ENCODE data around the gene PGM2L1.
A peak's percentile ranks its signal among the peaks of the same experiment; 100 is the strongest.
"Not testable (repeated sequence)": the region's sequence is repeated elsewhere in the genome, so short reads cannot be mapped to it uniquely, and the experiment has no call there.

Gene PGM2L1

DNA sequence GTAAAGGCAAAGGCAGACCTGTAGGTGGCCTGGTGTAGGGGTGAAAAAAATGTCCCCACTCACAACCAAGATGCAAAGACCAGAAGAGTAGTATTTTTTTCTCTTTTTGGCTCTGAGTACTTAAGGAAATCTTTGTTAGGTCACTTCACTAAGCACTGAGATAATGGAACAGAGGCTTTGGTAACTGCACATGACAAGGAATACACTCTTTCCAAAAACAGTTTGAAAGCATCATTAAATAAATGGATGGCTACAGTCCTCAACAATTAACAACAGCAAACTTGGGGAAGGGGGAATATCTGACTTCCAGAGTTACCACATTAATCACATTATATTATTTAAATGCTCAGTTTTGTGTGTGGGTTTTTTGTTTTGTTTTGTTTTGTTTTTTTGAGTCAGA lies 26.9 kb upstream of the PGM2L1 start:
- Histone ChIP-seq H3K27me3 (ENCODE audit: control insufficient read depth, insufficient read depth, low read length) (no peaks in the 10 kb centered on the region), H3K4me1 (ENCODE audit: control insufficient read depth, insufficient read depth, low read length) (peaks cover 6% of the 10 kb centered on the region), H3K4me2 (ENCODE audit: low read length) (no peak overlapping the region), H3K4me3 (ENCODE audit: low read length) (no peak overlapping the region), H3K9ac (ENCODE audit: low read depth, low read length) (no peak overlapping the region), H3K36me3 (ENCODE audit: insufficient read depth, low read length) (no peaks in the 10 kb centered on the region), H3K9me3 (replicated peaks; ENCODE audit: low read length) (no peaks in the 10 kb centered on the region)

GRCh38 chr11:74418509-74418895 lies 20.3 kb upstream of the PGM2L1 start:
- Histone ChIP-seq H3K4me1 (ENCODE audit: control insufficient read depth, insufficient read depth, low read length) (peaks cover 23% of the 10 kb centered on the region), H3K9me3 (replicated peaks; ENCODE audit: low read length) (no peaks in the 10 kb centered on the region), H3K4me3 (ENCODE audit: low read length) (no peak overlapping the region), H3K4me2 (ENCODE audit: low read length) (peak overlapping the region; percentile 67), H3K9ac (ENCODE audit: low read depth, low read length) (peak overlapping the region; percentile 58), H3K36me3 (ENCODE audit: insufficient read depth, low read length) (no peaks in the 10 kb centered on the region), H3K27me3 (ENCODE audit: control insufficient read depth, insufficient read depth, low read length) (no peaks in the 10 kb centered on the region)

GRCh38 chr11:74417860-74418508 lies 19.8 kb upstream of the PGM2L1 start:
- no peak overlapping the region for H3K4me3 ChIP-seq (ENCODE audit: low read length)
- H3K9me3 ChIP-seq (replicated peaks; ENCODE audit: low read length) = no peaks in the 10 kb centered on the region
- H3K9ac ChIP-seq (ENCODE audit: low read depth, low read length) = no peak overlapping the region
- no peaks in the 10 kb centered on the region for H3K36me3 ChIP-seq (ENCODE audit: insufficient read depth, low read length)
- H3K4me1 ChIP-seq (ENCODE audit: control insufficient read depth, insufficient read depth, low read length) = peaks cover 23% of the 10 kb centered on the region
- peak overlapping the region; percentile 67 for H3K4me2 ChIP-seq (ENCODE audit: low read length)
- no peaks in the 10 kb centered on the region for H3K27me3 ChIP-seq (ENCODE audit: control insufficient read depth, insufficient read depth, low read length)

GRCh38 chr11:74417379-74417804 lies 19.2 kb upstream of the PGM2L1 start:
- no peaks in the 10 kb centered on the region for H3K27me3 ChIP-seq (ENCODE audit: control insufficient read depth, insufficient read depth, low read length)
- no peak overlapping the region for H3K4me3 ChIP-seq (ENCODE audit: low read length)
- peaks cover 23% of the 10 kb centered on the region for H3K4me1 ChIP-seq (ENCODE audit: control insufficient read depth, insufficient read depth, low read length)
- no peak overlapping the region for H3K4me2 ChIP-seq (ENCODE audit: low read length)
- H3K9ac ChIP-seq (ENCODE audit: low read depth, low read length) = no peak overlapping the region
- H3K36me3 ChIP-seq (ENCODE audit: insufficient read depth, low read length) = no peaks in the 10 kb centered on the region
- H3K9me3 ChIP-seq (replicated peaks; ENCODE audit: low read length) = no peaks in the 10 kb centered on the region

DNA sequence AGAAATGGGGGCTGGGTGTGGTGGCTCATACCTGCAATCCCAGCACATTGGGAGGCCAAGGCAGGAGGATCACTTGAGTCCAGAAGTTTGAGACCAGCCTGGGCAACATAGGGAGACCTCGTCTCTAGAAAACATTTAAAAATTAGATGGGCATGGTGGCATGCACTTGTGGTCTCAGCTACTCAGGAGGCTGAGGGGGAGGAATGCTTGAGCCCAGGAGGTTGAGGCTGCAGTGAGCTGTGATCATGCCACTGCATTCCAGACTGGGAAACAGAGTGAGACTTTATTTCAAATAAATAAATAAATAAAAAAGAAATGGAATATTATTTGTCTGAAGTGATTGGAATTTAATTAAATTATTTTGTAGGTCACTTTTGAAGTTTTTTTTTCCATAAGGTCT lies 18.7 kb upstream of the PGM2L1 start:
- H3K4me1 ChIP-seq (ENCODE audit: control insufficient read depth, insufficient read depth, low read length) = peaks cover 23% of the 10 kb centered on the region
- H3K27me3 ChIP-seq (ENCODE audit: control insufficient read depth, insufficient read depth, low read length); H3K4me3 ChIP-seq (ENCODE audit: low read length); H3K9ac ChIP-seq (ENCODE audit: low read depth, low read length); H3K9me3 ChIP-seq (replicated peaks; ENCODE audit: low read length); H3K4me2 ChIP-seq (ENCODE audit: low read length); H3K36me3 ChIP-seq (ENCODE audit: insufficient read depth, low read length): not testable (repeated sequence)

DNA sequence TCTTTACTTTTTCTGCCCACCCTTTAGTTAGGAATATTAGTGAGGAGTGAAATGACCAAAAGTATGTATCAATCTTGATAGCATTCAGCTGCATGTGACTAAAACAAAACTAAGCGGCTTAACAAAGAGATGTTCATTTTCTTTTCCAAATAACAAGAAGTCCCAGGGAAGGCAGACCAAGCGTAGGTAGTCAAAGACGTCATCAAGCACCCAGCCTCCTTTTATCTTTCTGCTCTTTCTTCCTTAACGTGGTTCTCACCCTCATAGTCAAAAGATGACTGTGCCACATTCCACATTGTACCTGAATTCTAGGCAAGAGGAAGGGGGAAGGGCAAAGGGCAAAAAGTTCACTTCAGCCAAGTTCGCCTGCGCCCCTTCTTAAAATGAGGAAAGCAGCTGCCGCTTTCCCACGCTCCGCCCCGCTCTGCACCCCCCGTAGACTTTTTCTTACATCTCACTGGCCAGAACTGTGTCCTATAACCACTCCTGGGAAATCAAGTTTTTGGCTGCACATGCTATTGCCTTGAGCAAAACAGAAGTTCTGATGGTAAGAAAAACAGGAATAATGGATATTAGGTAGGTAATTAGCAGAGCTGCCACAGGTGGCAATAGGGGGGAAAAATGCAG lies 14.6 kb upstream of the PGM2L1 start:
- H3K4me2 ChIP-seq (ENCODE audit: low read length) = no peak overlapping the region
- H3K9me3 ChIP-seq (replicated peaks; ENCODE audit: low read length) = no peaks in the 10 kb centered on the region
- H3K4me1 ChIP-seq (ENCODE audit: control insufficient read depth, insufficient read depth, low read length) = peaks cover 6% of the 10 kb centered on the region
- no peak overlapping the region for H3K9ac ChIP-seq (ENCODE audit: low read depth, low read length)
- H3K4me3 ChIP-seq (ENCODE audit: low read length) = no peak overlapping the region
- no peaks in the 10 kb centered on the region for H3K36me3 ChIP-seq (ENCODE audit: insufficient read depth, low read length)
- H3K27me3 ChIP-seq (ENCODE audit: control insufficient read depth, insufficient read depth, low read length) = no peaks in the 10 kb centered on the region

- Histone ChIP-seq H3K9me3 (replicated peaks; ENCODE audit: low read length) (no peaks in the 10 kb centered on the region), H3K4me3 (ENCODE audit: low read length) (no peak overlapping the region), H3K9ac (ENCODE audit: low read depth, low read length) (no peak overlapping the region), H3K4me2 (ENCODE audit: low read length) (no peak overlapping the region), H3K27me3 (ENCODE audit: control insufficient read depth, insufficient read depth, low read length) (no peaks in the 10 kb centered on the region), H3K36me3 (ENCODE audit: insufficient read depth, low read length) (no peaks in the 10 kb centered on the region), H3K4me1 (ENCODE audit: control insufficient read depth, insufficient read depth, low read length) (peaks cover 1% of the 10 kb centered on the region)
Observed at GRCh38 chr11:74412321-74412720, 14.1 kb upstream of the PGM2L1 start.

GRCh38 chr11:74409633-74410032 lies 11.4 kb upstream of the PGM2L1 start:
- no peaks in the 10 kb centered on the region for H3K9me3 ChIP-seq (replicated peaks; ENCODE audit: low read length)
- H3K27me3 ChIP-seq (ENCODE audit: control insufficient read depth, insufficient read depth, low read length) = no peaks in the 10 kb centered on the region
- H3K36me3 ChIP-seq (ENCODE audit: insufficient read depth, low read length) = no peaks in the 10 kb centered on the region
- H3K4me3 ChIP-seq (ENCODE audit: low read length) = no peak overlapping the region
- no peak overlapping the region for H3K4me2 ChIP-seq (ENCODE audit: low read length)
- H3K4me1 ChIP-seq (ENCODE audit: control insufficient read depth, insufficient read depth, low read length) = no peaks in the 10 kb centered on the region
- no peak overlapping the region for H3K9ac ChIP-seq (ENCODE audit: low read depth, low read length)

DNA sequence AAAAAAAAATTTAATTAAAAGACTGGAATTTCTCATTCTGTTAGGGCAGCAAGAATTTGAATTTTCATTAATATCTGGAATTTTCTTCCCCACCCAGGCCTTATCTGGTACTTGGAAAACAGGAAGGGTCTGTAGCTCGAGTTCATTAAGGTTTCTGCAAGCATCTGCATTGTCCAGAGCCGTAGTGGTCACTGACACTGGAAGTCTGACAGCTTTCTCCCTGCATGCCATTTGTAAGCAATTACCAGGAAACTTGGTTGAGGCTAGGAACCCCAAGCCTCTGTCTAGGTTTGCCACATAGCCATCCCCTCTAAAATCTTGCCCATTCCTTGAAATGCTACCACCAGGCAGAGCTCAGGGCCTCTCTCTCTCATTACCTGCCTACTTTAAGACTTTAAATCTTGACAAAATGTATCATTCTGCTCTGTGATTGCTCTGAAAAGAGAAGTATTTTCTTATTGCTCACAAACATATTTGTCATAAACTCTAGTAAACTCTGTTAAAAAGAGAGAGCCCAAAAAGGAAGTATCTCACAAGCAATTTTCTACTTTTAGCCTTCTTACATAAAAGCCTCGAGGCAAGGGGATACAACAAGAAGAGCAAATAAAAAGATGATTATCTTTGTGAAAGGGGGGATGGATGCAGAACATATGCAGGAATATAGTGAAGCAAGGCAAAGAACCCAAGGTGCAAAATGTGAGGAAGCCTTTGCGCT lies 5.5 kb upstream of the PGM2L1 start:
- Histone ChIP-seq H3K9ac (ENCODE audit: low read depth, low read length) (no peak overlapping the region), H3K4me2 (ENCODE audit: low read length) (no peak overlapping the region), H3K4me3 (ENCODE audit: low read length) (no peak overlapping the region), H3K36me3 (ENCODE audit: insufficient read depth, low read length) (no peaks in the 10 kb centered on the region), H3K27me3 (ENCODE audit: control insufficient read depth, insufficient read depth, low read length) (no peaks in the 10 kb centered on the region), H3K9me3 (replicated peaks; ENCODE audit: low read length) (no peaks in the 10 kb centered on the region), H3K4me1 (ENCODE audit: control insufficient read depth, insufficient read depth, low read length) (no peaks in the 10 kb centered on the region)

DNA sequence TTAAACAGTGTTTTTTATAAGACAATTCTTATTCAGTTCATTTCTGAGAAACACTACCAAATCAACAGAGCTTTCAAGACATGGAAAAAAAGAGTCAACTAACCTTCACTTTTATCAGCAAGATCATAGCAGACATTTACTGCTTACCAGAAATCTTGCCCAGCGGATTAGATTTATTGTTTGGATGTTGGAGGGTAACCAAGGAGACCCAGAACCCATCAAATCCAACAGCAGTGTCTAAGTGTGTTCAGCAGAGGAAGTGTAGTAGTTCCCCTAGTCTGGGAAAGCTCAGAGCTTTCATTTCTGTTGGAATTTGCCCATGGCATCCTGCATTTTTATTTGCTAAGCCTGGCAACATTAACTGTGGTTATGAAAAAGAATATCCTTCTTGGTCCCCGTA lies 2.4 kb upstream of the PGM2L1 start:
- H3K9ac ChIP-seq (ENCODE audit: low read depth, low read length) = no peak overlapping the region
- no peaks in the 10 kb centered on the region for H3K4me1 ChIP-seq (ENCODE audit: control insufficient read depth, insufficient read depth, low read length)
- H3K27me3 ChIP-seq (ENCODE audit: control insufficient read depth, insufficient read depth, low read length) = no peaks in the 10 kb centered on the region
- H3K9me3 ChIP-seq (replicated peaks; ENCODE audit: low read length) = no peaks in the 10 kb centered on the region
- no peak overlapping the region for H3K4me2 ChIP-seq (ENCODE audit: low read length)
- no peaks in the 10 kb centered on the region for H3K36me3 ChIP-seq (ENCODE audit: insufficient read depth, low read length)
- H3K4me3 ChIP-seq (ENCODE audit: low read length) = no peak overlapping the region

GRCh38 chr11:74397501-74398243 lies 561 bp downstream of the PGM2L1 start:
- Histone ChIP-seq H3K4me3 (ENCODE audit: low read length) (peak overlapping the region; percentile 95), H3K4me2 (ENCODE audit: low read length) (peak overlapping the region; percentile 79), H3K9me3 (replicated peaks; ENCODE audit: low read length) (no peaks in the 10 kb centered on the region), H3K36me3 (ENCODE audit: insufficient read depth, low read length) (no peaks in the 10 kb centered on the region), H3K27me3 (ENCODE audit: control insufficient read depth, insufficient read depth, low read length) (no peaks in the 10 kb centered on the region), H3K4me1 (ENCODE audit: control insufficient read depth, insufficient read depth, low read length) (no peaks in the 10 kb centered on the region), H3K9ac (ENCODE audit: low read depth, low read length) (peak overlapping the region; percentile 83)

Measured in skeletal muscle satellite cell (primary cell).